K562 (cell line): ENCODE data around the gene RAPSN. TPM values are rescaled to one million over a fixed set of nuclear protein-coding genes. Genes with fewer than 3 reads are reported as not detected.

Experiments
- DNMT1 ChIP-seq: fragments of 450-650 bp; IDR thresholded peaks from 2 replicates; pipeline ENCODE4 v1.6.1; 2016; ENCODE audit warnings: antibody characterized with exemption, mild to moderate bottlenecking
- HMG20B ChIP-seq: fragments of 250-450 bp; sonication (Bioruptor Pico); IDR thresholded peaks from 2 replicates; pipeline ENCODE4 v1.5.0; 2021; ENCODE audit warnings: mild to moderate bottlenecking
- ILK ChIP-seq: fragments of 450-650 bp; IDR thresholded peaks from 2 replicates; pipeline ENCODE4 v1.6.1; 2016; ENCODE audit warnings: missing genetic modification characterization, low read depth, mild to moderate bottlenecking, missing compliant biosample characterization, moderate library complexity, borderline replicate concordance
- NCOA2 ChIP-seq, 2 experiments: fragments of 450-650 bp; IDR thresholded peaks; 2 replicates each; pipeline ENCODE4 v1.6.1; 2018; ENCODE audit warnings: mild to moderate bottlenecking in 2 of 2, moderate library complexity in 1 of 2; ENCODE audit not compliant: partially characterized antibody in 2 of 2
- RERE ChIP-seq: sonication (generic); formaldehyde crosslinking; IDR thresholded peaks from 2 replicates; pipeline ENCODE4 v1.8.0; 2023; ENCODE audit warnings: missing genetic modification reagents, mild to moderate bottlenecking, borderline replicate concordance
- ZNF12 ChIP-seq: sonication (generic); formaldehyde crosslinking; IDR thresholded peaks from 2 replicates; pipeline ENCODE4 v1.4.0; 2020; ENCODE audit warnings: mild to moderate bottlenecking, missing genetic modification reagents
- polyA plus RNA-seq, 8 experiments: library from polyadenylated mRNA; depleted of rRNA in 4 of 8; stranded (reverse) in 5 of 8; unstranded in 3 of 8; fragments of >200 nt; fragmentation: Nextera tagmentation in 2 of 8; fragmentation: Illumina TruSeq in 1 of 8; extraction: Ambion mirVana in 2 of 8; extraction: Trizol in 1 of 8; gene quantifications; 2 replicates each; pipeline versions ENCODE4 v1.2.1 to v1.2.3, GENCODE V29; 2011 to 2014; ENCODE audit warnings: inconsistent platforms in 1 of 8, missing spikeins in 1 of 8
- total RNA-seq, 7 experiments: library from RNA; depleted of rRNA in 6 of 7; stranded (reverse); fragments of >200 nt in 6 of 7; fragmentation: Illumina TruSeq in 2 of 7; extraction: Trizol in 2 of 7; gene quantifications; 2 replicates each; pipeline versions ENCODE4 v1.2.1 to v1.2.3, GENCODE V29; 2011 to 2021; ENCODE audit warnings: low replicate concordance in 1 of 7

Gene RAPSN
- total and polyA plus RNA-seq, 9 of the 15 experiments (the other 6 are each of a cell fraction or from before 2014, with no cell fraction given) = 0.06 to 0.11 TPM; not detected in 7

DNA sequence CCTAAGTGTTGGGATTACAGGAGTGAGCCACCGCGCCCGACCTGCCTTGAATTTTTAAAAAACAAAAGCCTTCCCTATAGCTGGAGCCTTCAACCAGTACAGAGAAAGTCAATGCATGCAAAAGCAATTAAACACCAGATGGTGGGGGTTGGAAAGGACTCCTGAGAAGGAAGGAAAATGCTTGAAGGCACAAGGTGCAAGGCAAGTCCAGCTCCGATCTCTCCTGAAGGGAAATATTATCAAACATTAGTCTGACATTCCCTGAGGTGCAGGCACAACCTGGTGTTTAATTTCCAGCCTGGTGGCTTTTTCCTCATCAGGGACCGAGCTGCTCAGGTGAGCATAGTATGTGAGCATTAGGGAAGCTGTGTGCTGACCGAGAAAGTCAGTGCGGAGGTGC, 12.9 kb upstream of the RAPSN start (continued):
- no peak for TF ChIP-seq RERE
- TF ChIP-seq ZNF12 = no peak
- TF ChIP-seq ILK (tag) = no peak
- no peak for TF ChIP-seq NCOA2 (IDR thresholded peaks at IDR 0.05; ENCODE audit: partially characterized antibody in 2 of 2)
- no peak for TF ChIP-seq HMG20B (CRISPR knock-in tag)
- TF ChIP-seq DNMT1 = no peak
